ENCODE results near the gene USP54. TPM values are rescaled to one million over a fixed set of nuclear protein-coding genes. Genes with fewer than 3 reads are reported as not detected.

USP54 gene
- total RNA-seq, 1 experiment from 2014 or later: 37.9 TPM

DNA sequence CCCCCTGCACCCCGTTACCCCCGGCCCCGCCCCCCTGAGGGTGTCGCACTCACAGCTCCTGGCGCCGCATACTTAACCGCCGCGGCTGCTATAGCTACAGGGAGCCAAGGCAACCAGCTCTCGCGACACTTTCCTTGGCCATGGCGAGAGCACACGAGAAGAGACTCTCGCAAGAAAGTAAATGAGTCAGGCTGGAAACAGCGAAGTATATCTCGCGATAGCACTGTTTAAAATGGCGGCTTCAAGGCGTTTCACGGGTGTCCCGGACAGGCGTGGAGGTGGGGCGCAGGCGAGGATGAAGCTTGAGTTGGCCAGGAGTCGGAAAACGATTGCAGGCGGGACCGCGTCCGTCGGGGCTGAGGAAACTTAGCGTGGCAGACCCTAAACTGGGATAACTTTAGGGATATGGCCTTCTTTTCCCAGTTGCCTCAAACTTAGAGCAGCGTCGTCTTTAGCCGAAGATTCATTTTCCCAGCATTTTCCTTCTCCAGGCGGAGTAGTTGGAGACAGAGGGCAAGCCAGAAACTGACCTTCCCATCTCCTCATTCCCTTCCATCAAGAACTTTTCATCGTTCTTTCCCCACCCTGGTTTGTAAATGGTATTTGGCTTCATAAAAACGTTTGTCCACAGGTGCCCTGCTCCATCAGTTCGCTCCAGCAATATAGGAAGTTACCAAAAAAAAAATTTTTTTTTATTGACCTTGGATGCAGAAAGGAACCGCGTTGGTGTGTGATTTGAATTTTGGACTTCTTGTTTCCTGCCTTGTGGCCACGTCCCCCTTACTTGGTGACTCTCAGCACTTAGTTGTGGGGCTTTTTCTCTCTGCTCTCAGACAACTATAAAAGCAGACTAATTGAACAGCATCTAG is 35.0 kb upstream of the USP54 start:
- TF ChIP-seq, protein P1, sequence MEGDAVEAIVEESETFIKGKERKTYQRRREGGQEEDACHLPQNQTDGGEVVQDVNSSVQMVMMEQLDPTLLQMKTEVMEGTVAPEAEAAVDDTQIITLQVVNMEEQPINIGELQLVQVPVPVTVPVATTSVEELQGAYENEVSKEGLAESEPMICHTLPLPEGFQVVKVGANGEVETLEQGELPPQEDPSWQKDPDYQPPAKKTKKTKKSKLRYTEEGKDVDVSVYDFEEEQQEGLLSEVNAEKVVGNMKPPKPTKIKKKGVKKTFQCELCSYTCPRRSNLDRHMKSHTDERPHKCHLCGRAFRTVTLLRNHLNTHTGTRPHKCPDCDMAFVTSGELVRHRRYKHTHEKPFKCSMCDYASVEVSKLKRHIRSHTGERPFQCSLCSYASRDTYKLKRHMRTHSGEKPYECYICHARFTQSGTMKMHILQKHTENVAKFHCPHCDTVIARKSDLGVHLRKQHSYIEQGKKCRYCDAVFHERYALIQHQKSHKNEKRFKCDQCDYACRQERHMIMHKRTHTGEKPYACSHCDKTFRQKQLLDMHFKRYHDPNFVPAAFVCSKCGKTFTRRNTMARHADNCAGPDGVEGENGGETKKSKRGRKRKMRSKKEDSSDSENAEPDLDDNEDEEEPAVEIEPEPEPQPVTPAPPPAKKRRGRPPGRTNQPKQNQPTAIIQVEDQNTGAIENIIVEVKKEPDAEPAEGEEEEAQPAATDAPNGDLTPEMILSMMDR (conservative IDR thresholded peaks at IDR 0.05): no peak
- H2BK120ac ChIP-seq (ENCODE audit: low read depth, low read length, poor library complexity, severe bottlenecking): no peak overlapping the region
- Mint-ChIP-seq H3K4me1 (peaks cover 14 to 17% of the 10 kb centered on the region in 2 experiments), H3K4me3 (peak overlapping the region; percentile 98), H3K27ac (peak overlapping the region; percentile 99 to 100 (median 99)), H3K9me3 (no peaks in the 10 kb centered on the region; a peak in 1 of 5 replicates), H3K36me3 (ENCODE audit: insufficient read depth in 1 of 3, low read depth in 3 of 3) (peaks cover 0 to 6% (median 0%) of the 10 kb centered on the region in 3 experiments; a peak in 2 of 7 replicates), H3K27me3 (ENCODE audit: low read depth) (no peaks in the 10 kb centered on the region)
- WGBS (ENCODE audit: extremely low coverage, insufficient read length, low lambda C conversion rate): no CpG with 5 or more reads among the region's 42 CpGs
- peak overlapping the region; percentile 77 for H4K5ac ChIP-seq (ENCODE audit: insufficient read length, low read depth, low read length)
- no peak overlapping the region for H2BK12ac ChIP-seq (ENCODE audit: insufficient read length, low read depth, low read length)
- peak; percentile 96 for DNase-seq
- no peaks in the 10 kb centered on the region for H3K27me3 ChIP-seq (ENCODE audit: insufficient read depth, low read length)
- no peak overlapping the region for H3T11ph ChIP-seq (ENCODE audit: low read length)
- no peak overlapping the region for H2BK20ac ChIP-seq (ENCODE audit: low read depth, low read length, poor library complexity, severe bottlenecking)
- H2AFZ ChIP-seq (ENCODE audit: low read length): no peak overlapping the region
- no peak overlapping the region for H3K56ac ChIP-seq (ENCODE audit: insufficient read length, low read depth, low read length)
- no peak overlapping the region for H4K91ac ChIP-seq (ENCODE audit: insufficient read length, low read depth, low read length)
- H3K14ac ChIP-seq (ENCODE audit: insufficient read depth, low read length): peak overlapping the region; percentile 94; the same call in 1 of the 2 replicates
- no peak overlapping the region for H2BK15ac ChIP-seq (ENCODE audit: low read depth, low read length)
- no peaks in the 10 kb centered on the region for H3K4me1 ChIP-seq (ENCODE audit: insufficient read depth, low read length)
- peak overlapping the region; percentile 96 for H3K9ac ChIP-seq (ENCODE audit: extremely low read depth, insufficient read length, low read length)
- H2AK5ac ChIP-seq (ENCODE audit: insufficient read length, low read length): no peak overlapping the region
- no peaks in the 10 kb centered on the region for H4K20me1 ChIP-seq (ENCODE audit: control insufficient read depth, insufficient read depth, insufficient read length)
- H3K79me1 ChIP-seq (ENCODE audit: insufficient read depth, low read depth, low read length, poor library complexity, severe bottlenecking): peaks cover 2% of the 10 kb centered on the region
- H3K18ac ChIP-seq (ENCODE audit: insufficient read length, low read depth, low read length): peak overlapping the region; percentile 92
- peak overlapping the region; percentile 88 for H3K4me2 ChIP-seq (ENCODE audit: insufficient read depth, insufficient read length, low read length)
- H3K79me2 ChIP-seq (ENCODE audit: insufficient read depth, low read length): no peaks in the 10 kb centered on the region; the same call in 1 of the 2 replicates
- no peak overlapping the region for H2BK5ac ChIP-seq (ENCODE audit: insufficient read length, low read length)
- no peaks in the 10 kb centered on the region for H3K23me2 ChIP-seq (ENCODE audit: insufficient read length, low read depth, low read length, poor library complexity, severe bottlenecking)
- H3K4ac ChIP-seq (ENCODE audit: low read depth, low read length): no peak overlapping the region
- H4K8ac ChIP-seq (replicated peaks; ENCODE audit: insufficient read length, low read depth, low read length): peak overlapping the region; percentile 4
- H3K23ac ChIP-seq (ENCODE audit: insufficient read length, low read depth, low read length): no peak overlapping the region
- H3K27ac ChIP-seq (ENCODE audit: insufficient read length, low read depth, low read length): peak overlapping the region; percentile 14
- H3K9me3 ChIP-seq (ENCODE audit: control insufficient read depth, low read depth, low read length): no peaks in the 10 kb centered on the region

Data from H9 (cell line).